SK-N-SH (cell line): ENCODE measurements around the gene OLFM1. TPM values are rescaled to one million over a fixed set of nuclear protein-coding genes. Genes with fewer than 3 reads are reported as not detected.

ENCODE experiments used
- CTCF ChIA-PET: fragments of 300-600, 350-600 bp; formaldehyde crosslinking; extraction: SDS; loops from one replicate; lab custom pipeline; 2021; lab: Yijun Ruan, JAX
- POLR2A ChIA-PET: fragments of 350-600 bp; sonication (Branson Sonifier 250); formaldehyde crosslinking; extraction: SDS; loops from one replicate; lab custom pipeline; 2020; ENCODE audit warnings: antibody characterized with exemption, inconsistent platforms; lab: Yijun Ruan, JAX
- DNase-seq: peaks from one replicate; pipeline ENCODE4 v3.0.0; 2012
- H2AFZ ChIP-seq: fragments of 200-600 bp; sonication (generic); 2 replicates; pipeline ENCODE4 v1.8.1; 2016; ENCODE audit warnings: antibody characterized with exemption, mild to moderate bottlenecking, low read depth
- H3F3A ChIP-seq: fragments of 200-600 bp; sonication (generic); replicated peaks from 2 replicates; pipeline ENCODE3; 2016; ENCODE audit warnings: antibody characterized with exemption, mild to moderate bottlenecking; ENCODE audit not compliant: insufficient read depth
- H3K27ac ChIP-seq, 2 experiments: fragments of 200-500 bp in 1 of 2; fragments of 200-600 bp in 1 of 2; sonication (Bioruptor generic) in 1 of 2; sonication (generic), shearing (Covaris generic) in 1 of 2; 2 replicates each; pipeline versions ENCODE4 v1.5.1 to v1.6.1; 2014 to 2016; ENCODE audit warnings: low read depth in 2 of 2, inconsistent platforms in 1 of 2, low read length in 1 of 2, mild to moderate bottlenecking in 1 of 2, mixed read lengths in 1 of 2
- H3K27me3 ChIP-seq: fragments of 200-600 bp; sonication (generic), shearing (Covaris generic); 2 replicates; pipeline ENCODE4 v1.6.1; 2016; ENCODE audit warnings: mixed run types; ENCODE audit not compliant: insufficient read depth
- H3K36me3 ChIP-seq, 2 experiments: fragments of 200-500 bp in 1 of 2; fragments of 200-600 bp in 1 of 2; sonication (Bioruptor generic) in 1 of 2; sonication (generic) in 1 of 2; replicated peaks in 1 of 2; 2 replicates each; pipeline versions ENCODE3 to v1.5.1; 2014 to 2016; ENCODE audit warnings: low read length in 1 of 2, mild to moderate bottlenecking in 1 of 2; ENCODE audit not compliant: insufficient read depth in 2 of 2, control insufficient read depth in 1 of 2
- H3K4me1 ChIP-seq, 2 experiments: fragments of 200-500 bp in 1 of 2; fragments of 200-600 bp in 1 of 2; sonication (Bioruptor generic) in 1 of 2; sonication (generic), shearing (Covaris generic) in 1 of 2; 2 replicates each; pipeline versions ENCODE4 v1.5.1 to v1.6.1; 2014 to 2016; ENCODE audit warnings: low read depth in 1 of 2, low read length in 1 of 2, mixed run types in 1 of 2; ENCODE audit not compliant: insufficient read depth in 2 of 2, control insufficient read depth in 1 of 2
- H3K4me2 ChIP-seq: fragments of 200-600 bp; sonication (generic), shearing (Covaris generic); 2 replicates; pipeline ENCODE4 v1.6.1; 2017; ENCODE audit warnings: mixed run types
- H3K4me3 ChIP-seq, 2 experiments: fragments of 200-500 bp in 1 of 2; fragments of 200-600 bp in 1 of 2; sonication (Bioruptor generic) in 1 of 2; sonication (generic), shearing (Covaris generic) in 1 of 2; 2 replicates each; pipeline versions ENCODE4 v1.5.1 to v1.8.1; 2014 to 2016; ENCODE audit warnings: low read depth in 2 of 2, inconsistent platforms in 1 of 2, low read length in 1 of 2, mild to moderate bottlenecking in 1 of 2, mixed read lengths in 1 of 2, moderate library complexity in 1 of 2
- H3K79me2 ChIP-seq: fragments of 200-600 bp; sonication (generic); 2 replicates; pipeline ENCODE4 v1.8.1; 2017; ENCODE audit warnings: mild to moderate bottlenecking; ENCODE audit not compliant: insufficient read depth
- H3K9ac ChIP-seq: fragments of 200-600 bp; sonication (generic); 2 replicates; pipeline ENCODE4 v1.6.1; 2017; ENCODE audit warnings: mixed run types
- H3K9me2 ChIP-seq: fragments of 200-600 bp; sonication (generic); 2 replicates; pipeline ENCODE4 v1.6.1; 2017; ENCODE audit warnings: mixed run types
- H3K9me3 ChIP-seq: fragments of 200-600 bp; sonication (generic); 2 replicates; pipeline ENCODE4 v1.6.1; 2017; ENCODE audit warnings: mixed run types, mild to moderate bottlenecking, moderate library complexity
- H4K20me1 ChIP-seq: fragments of 200-600 bp; sonication (generic); 2 replicates; pipeline ENCODE4 v1.6.1; 2017; ENCODE audit warnings: mild to moderate bottlenecking, mixed run types; ENCODE audit not compliant: insufficient read depth
- CHD2 ChIP-seq: fragments of 150-350 bp; IDR thresholded peaks from 2 replicates; pipeline ENCODE4 v1.6.1; 2018; ENCODE audit warnings: low read length; ENCODE audit not compliant: partially characterized antibody
- EP300 ChIP-seq, 2 experiments: IDR thresholded peaks; 2 replicates each; pipeline versions ENCODE4 v1.4.0 to v1.6.1; 2012; ENCODE audit warnings: borderline replicate concordance in 1 of 2, low read depth in 1 of 2, low read length in 1 of 2
- FOSL2 ChIP-seq: IDR thresholded peaks from 2 replicates; pipeline ENCODE4 v1.4.0; 2012; ENCODE audit warnings: low read depth, mild to moderate bottlenecking, moderate library complexity, borderline replicate concordance
- FOXM1 ChIP-seq: IDR thresholded peaks from 2 replicates; pipeline ENCODE4 v1.4.0; 2012; ENCODE audit warnings: low read depth, mild to moderate bottlenecking
- GATA2 ChIP-seq: sonication (generic); formaldehyde crosslinking; IDR thresholded peaks from 2 replicates; pipeline ENCODE4 v1.5.0; 2020; ENCODE audit warnings: mild to moderate bottlenecking, missing genetic modification reagents
- IRF3 ChIP-seq: fragments of 150-350 bp; IDR thresholded peaks from 2 replicates; pipeline ENCODE4 v1.6.1; 2016; ENCODE audit warnings: mild to moderate bottlenecking, low read depth, low read length
- NFIC ChIP-seq: IDR thresholded peaks from 2 replicates; pipeline ENCODE4 v1.4.0; 2012; ENCODE audit warnings: borderline replicate concordance
- NRF1 ChIP-seq: IDR thresholded peaks from 2 replicates; pipeline ENCODE4 v1.6.1; 2012; ENCODE audit warnings: low read depth, mild to moderate bottlenecking, low read length
- PBX3 ChIP-seq: IDR thresholded peaks from 2 replicates; pipeline ENCODE4; 2012
- RAD21 ChIP-seq: IDR thresholded peaks from 2 replicates; pipeline ENCODE4 v1.6.1; 2012; ENCODE audit warnings: mild to moderate bottlenecking, low read length
- SIN3A ChIP-seq: IDR thresholded peaks from 2 replicates; pipeline ENCODE4 v1.6.1; 2012; ENCODE audit warnings: low read depth, mild to moderate bottlenecking, low read length, moderate library complexity, borderline replicate concordance
- TAF1 ChIP-seq: IDR thresholded peaks from 2 replicates; pipeline ENCODE4 v1.6.1; 2012; ENCODE audit warnings: low read depth, mild to moderate bottlenecking, low read length, moderate library complexity, borderline replicate concordance
- TCF12 ChIP-seq: IDR thresholded peaks from 2 replicates; pipeline ENCODE4 v1.4.0; 2012
- USF2 ChIP-seq: fragments of 150-350 bp; IDR thresholded peaks from 2 replicates; pipeline ENCODE4 v1.6.1; 2017; ENCODE audit warnings: antibody characterized with exemption, low read length, low read depth, borderline replicate concordance
- WGBS: methylation state at CpG from one replicate; pipeline ENCODE4 v1.1.6; 2017; ENCODE audit warnings: low lambda C conversion rate; 5-methylcytosine and 5-hydroxymethylcytosine counted together
- polyA plus RNA-seq, 3 experiments: library from polyadenylated mRNA; depleted of rRNA; stranded (reverse); fragments of >200 nt; gene quantifications; 2 replicates each; pipeline ENCODE4 v1.2.3, GENCODE V29; 2012

The OLFM1 gene
- polyA plus RNA-seq, 1 of the 3 experiments (the other 2 are of a cell fraction) = 15.9 TPM

- no peak for TF ChIP-seq EP300 (IDR thresholded peaks at IDR 0.05; ENCODE audit: borderline replicate concordance in 1 of 2, low read depth in 1 of 2, low read length in 1 of 2)
Observed at GRCh38 chr9:135105938-135106491, 18.5 kb downstream of the OLFM1 start (continued).

- Histone ChIP-seq H3K4me3 (no peak overlapping the region), H3K9me2 (no peaks in the 10 kb centered on the region), H4K20me1 (no peaks in the 10 kb centered on the region), H3K36me3 (no peaks in the 10 kb centered on the region), H3F3A (no peaks in the 10 kb centered on the region), H3K79me2 (no peaks in the 10 kb centered on the region), H2AFZ (no peak overlapping the region), H3K4me1 (no peaks in the 10 kb centered on the region; a peak in 1 of 4 replicates), H3K9ac (no peak overlapping the region), H3K4me2 (no peak overlapping the region), H3K9me3 (no peaks in the 10 kb centered on the region), H3K27me3 (no peaks in the 10 kb centered on the region), H3K27ac (no peak overlapping the region)
- 76% methylated on average over 20 of the region's 29 CpGs for WGBS
- TF ChIP-seq FOSL2 (no peak), TAF1 (no peak), IRF3 (no peak), CHD2 (no peak), TCF12 (no peak), GATA2 (no peak), PBX3 (no peak), NRF1 (no peak), USF2 (no peak), RAD21 (no peak), NFIC (no peak), EP300 (IDR thresholded peaks at IDR 0.05; ENCODE audit: borderline replicate concordance in 1 of 2, low read depth in 1 of 2, low read length in 1 of 2) (no peak), SIN3A (no peak), FOXM1 (no peak)
- ChIA-PET POLR2A (no interaction called here), CTCF (interaction anchor here (1.6 kb wide), 1 partner anchor 21 kb away, joined by 4 read pairs; no protein-coding TSS in a partner anchor)
- DNase-seq = no peak
Observed at GRCh38 chr9:135106551-135107270, 19.2 kb downstream of the OLFM1 start.
